ENCODE data around the gene CNIH4.

DNA sequence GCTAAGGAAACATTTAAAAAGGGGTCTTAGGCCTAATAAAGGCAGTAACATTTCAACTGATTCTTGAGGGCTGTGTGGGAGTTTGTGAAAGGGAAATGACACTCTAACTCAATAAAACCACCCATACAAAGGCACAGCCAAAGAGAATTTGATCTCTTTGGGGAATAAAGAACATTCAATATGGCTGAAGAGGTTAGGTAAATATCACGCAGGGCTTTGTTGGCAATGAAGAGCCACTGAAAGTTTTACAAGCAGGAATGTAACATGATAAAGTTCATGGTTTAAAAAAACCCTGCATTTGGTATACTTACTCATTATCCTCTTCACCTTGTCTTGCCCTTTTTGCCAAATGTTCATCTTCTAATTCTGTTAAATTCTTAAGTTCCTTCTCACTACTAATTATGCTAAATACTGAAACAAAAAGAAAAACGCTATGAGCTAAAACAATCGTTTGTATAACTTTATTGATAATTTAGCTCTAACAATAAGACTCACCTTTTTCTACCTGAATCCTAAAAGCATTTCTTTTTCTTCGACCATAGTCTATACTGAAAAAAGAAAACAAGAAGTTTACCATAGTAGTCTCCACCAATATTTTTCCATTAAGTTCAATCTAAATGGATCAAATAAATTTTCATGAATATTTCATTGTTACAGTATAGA, 39.2 kb upstream of the CNIH4 start:
- TF ChIP-seq FOXA1 (IDR thresholded peaks at IDR 0.05) (peak; percentile 95), SP1 (IDR thresholded peaks at IDR 0.05) (no peak)

All from HEK293T (cell line).